Measurements from ENCODE around the gene FGB. TPM values are rescaled to one million over a fixed set of nuclear protein-coding genes. Genes with fewer than 3 reads are reported as not detected.

Gene FGB
- total RNA-seq, 4 donors from 2014 or later: not detected

- ATAC-seq (ENCODE audit: low FRiP score) (no peak), DNase-seq (ENCODE audit: low spot score) (no peak)
- no peak for TF ChIP-seq CTCF (IDR thresholded peaks at IDR 0.05)
Observed at GRCh38 chr4:154565704-154566103, 2.9 kb downstream of the FGB start.

GRCh38 chr4:154566639-154567204, 3.9 kb downstream of the FGB start:
- no peak for ATAC-seq (ENCODE audit: low FRiP score)
- TF ChIP-seq CTCF (IDR thresholded peaks at IDR 0.05): no peak
- no peak for DNase-seq (ENCODE audit: low spot score)

GRCh38 chr4:154569028-154569427, 6.2 kb downstream of the FGB start:
- no peak for ATAC-seq (ENCODE audit: low FRiP score)
- no peak for TF ChIP-seq CTCF (IDR thresholded peaks at IDR 0.05)
- DNase-seq (ENCODE audit: low spot score): no peak

GRCh38 chr4:154569584-154569983, 6.8 kb downstream of the FGB start:
- DNase-seq (ENCODE audit: low spot score) (no peak), ATAC-seq (ENCODE audit: low FRiP score) (no peak)
- TF ChIP-seq CTCF (IDR thresholded peaks at IDR 0.05): no peak

- TF ChIP-seq CTCF (IDR thresholded peaks at IDR 0.05): no peak
- no peak for ATAC-seq (ENCODE audit: low FRiP score)
- DNase-seq (ENCODE audit: low spot score): no peak
Observed at GRCh38 chr4:154573190-154573870, 10.5 kb downstream of the FGB start.

GRCh38 chr4:154574311-154574710, 11.5 kb downstream of the FGB start:
- no peak for ATAC-seq (ENCODE audit: low FRiP score)
- DNase-seq (ENCODE audit: low spot score): no peak
- TF ChIP-seq CTCF (IDR thresholded peaks at IDR 0.05): no peak

GRCh38 chr4:154577324-154577723, 14.5 kb downstream of the FGB start:
- DNase-seq (ENCODE audit: low spot score): no peak
- no peak for ATAC-seq (ENCODE audit: low FRiP score)
- TF ChIP-seq CTCF (IDR thresholded peaks at IDR 0.05): no peak

Data from omental fat pad (tissue), 4 donors.